BJ (cell line): ENCODE measurements around the gene WHAMM. TPM values are rescaled to one million over a fixed set of nuclear protein-coding genes. Genes with fewer than 3 reads are reported as not detected.

Experiments
- CTCF ChIA-PET: fragments of 350-600 bp; formaldehyde crosslinking; extraction: SDS; loops from one replicate; lab custom pipeline; 2021; ENCODE audit warnings: antibody characterized with exemption, inconsistent platforms; lab: Yijun Ruan, JAX
- POLR2A ChIA-PET: fragments of 300-600 bp; sonication (Branson Sonifier 250); formaldehyde crosslinking; extraction: SDS; loops from one replicate; lab custom pipeline; 2021; ENCODE audit warnings: antibody characterized with exemption; lab: Charles Lee
- DNase-seq: peaks from one replicate; pipeline ENCODE4 v3.0.0-alpha.2; 2011; ENCODE audit warnings: low read depth
- H3K27me3 ChIP-seq: 2 replicates; pipeline ENCODE4 v1.6.0; 2011; ENCODE audit warnings: low read length; ENCODE audit not compliant: control insufficient read depth, insufficient read depth
- H3K36me3 ChIP-seq: 2 replicates; pipeline ENCODE4 v1.5.1; 2011; ENCODE audit warnings: low read length; ENCODE audit not compliant: control insufficient read depth, insufficient read depth
- H3K4me3 ChIP-seq: 2 replicates; pipeline ENCODE4 v1.5.1; 2011; ENCODE audit warnings: low read depth, mild to moderate bottlenecking, control low read depth, low read length
- CTCF ChIP-seq: IDR thresholded peaks from 2 replicates; pipeline ENCODE4 v1.5.1; 2011; ENCODE audit warnings: low read depth, mild to moderate bottlenecking, control low read depth, inconsistent platforms, low read length, moderate library complexity; ENCODE audit not compliant: insufficient read depth
- polyA plus RNA-seq: library from polyadenylated mRNA; depleted of rRNA; stranded (reverse); fragments of >200 nt; gene quantifications from 2 replicates; pipeline ENCODE4 v1.2.3, GENCODE V29; 2011

WHAMM gene
- polyA plus RNA-seq, 1 experiment: 2.8 TPM

GRCh38 chr15:82803793-82804574, 5.4 kb upstream of the WHAMM start:
- ChIA-PET POLR2A (no interaction called here), CTCF (interaction anchor here (0.9 kb wide), 1 partner anchor 12 kb away, joined by 3 read pairs; no protein-coding TSS in a partner anchor)
- Histone ChIP-seq H3K36me3 (no peaks in the 10 kb centered on the region), H3K27me3 (no peaks in the 10 kb centered on the region; the same call in 1 of the 2 replicates), H3K4me3 (no peak overlapping the region)
- no peak for DNase-seq
- TF ChIP-seq CTCF: no peak

- Histone ChIP-seq H3K27me3 (no peaks in the 10 kb centered on the region; the same call in 1 of the 2 replicates), H3K36me3 (no peaks in the 10 kb centered on the region), H3K4me3 (no peak overlapping the region)
- TF ChIP-seq CTCF: no peak
- no peak for DNase-seq
- POLR2A ChIA-PET: no interaction called here
- CTCF ChIA-PET: no interaction called here
Measured at GRCh38 chr15:82804575-82804949, 4.9 kb upstream of the WHAMM start.

GRCh38 chr15:82805994-82806406, 3.4 kb upstream of the WHAMM start, which contains the start of gene FSD2:
Gene FSD2, minus strand, starts transcription at chr15:82806069. Its CDS starts 18,679 bp downstream, at chr15:82787390.
- no peak for DNase-seq
- no peak for TF ChIP-seq CTCF
- ChIA-PET CTCF (no interaction called here), POLR2A (no interaction called here)
- Histone ChIP-seq H3K4me3 (no peak within 1 kb of the TSS), H3K36me3 (no peaks in the 10 kb centered on the region), H3K27me3 (no peaks in the 10 kb centered on the region; the same call in 1 of the 2 replicates)

- ChIA-PET CTCF (no interaction called here), POLR2A (no interaction called here)
- no peaks in the 10 kb centered on the region for H3K36me3 ChIP-seq
- no peak for TF ChIP-seq CTCF
- H3K27me3 ChIP-seq: no peaks in the 10 kb centered on the region
- H3K4me3 ChIP-seq: no peak overlapping the region
- no peak for DNase-seq
Measured at GRCh38 chr15:82807920-82808633, 1.4 kb upstream of the WHAMM start.

GRCh38 chr15:82808634-82809041, 790 bp upstream of the WHAMM start:
- TF ChIP-seq CTCF: no peak
- POLR2A ChIA-PET: no interaction called here
- no peaks in the 10 kb centered on the region for H3K27me3 ChIP-seq
- no peak for DNase-seq
- CTCF ChIA-PET: no interaction called here
- H3K36me3 ChIP-seq: no peaks in the 10 kb centered on the region
- no peak overlapping the region for H3K4me3 ChIP-seq
